ENCODE data around the gene SMYD5.

DNA sequence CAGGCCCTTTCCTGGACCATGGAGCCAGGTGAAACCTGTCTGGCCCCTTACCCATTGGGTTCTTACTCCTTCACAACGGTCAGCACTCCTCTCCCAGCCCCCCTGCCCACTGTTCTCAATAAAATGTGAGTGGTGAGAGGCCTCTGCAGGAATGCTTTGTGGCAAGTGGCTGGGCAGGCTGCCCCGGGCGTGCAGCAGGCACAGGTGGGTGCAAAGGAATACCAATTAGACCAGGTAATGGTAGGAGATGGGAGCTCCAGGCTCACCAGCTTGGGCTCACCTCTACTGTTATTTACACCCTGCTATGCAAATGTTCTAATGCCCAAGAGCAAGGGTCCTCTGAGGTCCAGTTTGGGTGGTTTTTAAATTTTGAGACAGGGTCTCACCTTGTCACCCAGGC lies 13.0 kb downstream of the SMYD5 start:
- no peak for TF ChIP-seq POLR2A (IDR thresholded peaks at IDR 0.05)
- TF ChIP-seq, protein P1, sequence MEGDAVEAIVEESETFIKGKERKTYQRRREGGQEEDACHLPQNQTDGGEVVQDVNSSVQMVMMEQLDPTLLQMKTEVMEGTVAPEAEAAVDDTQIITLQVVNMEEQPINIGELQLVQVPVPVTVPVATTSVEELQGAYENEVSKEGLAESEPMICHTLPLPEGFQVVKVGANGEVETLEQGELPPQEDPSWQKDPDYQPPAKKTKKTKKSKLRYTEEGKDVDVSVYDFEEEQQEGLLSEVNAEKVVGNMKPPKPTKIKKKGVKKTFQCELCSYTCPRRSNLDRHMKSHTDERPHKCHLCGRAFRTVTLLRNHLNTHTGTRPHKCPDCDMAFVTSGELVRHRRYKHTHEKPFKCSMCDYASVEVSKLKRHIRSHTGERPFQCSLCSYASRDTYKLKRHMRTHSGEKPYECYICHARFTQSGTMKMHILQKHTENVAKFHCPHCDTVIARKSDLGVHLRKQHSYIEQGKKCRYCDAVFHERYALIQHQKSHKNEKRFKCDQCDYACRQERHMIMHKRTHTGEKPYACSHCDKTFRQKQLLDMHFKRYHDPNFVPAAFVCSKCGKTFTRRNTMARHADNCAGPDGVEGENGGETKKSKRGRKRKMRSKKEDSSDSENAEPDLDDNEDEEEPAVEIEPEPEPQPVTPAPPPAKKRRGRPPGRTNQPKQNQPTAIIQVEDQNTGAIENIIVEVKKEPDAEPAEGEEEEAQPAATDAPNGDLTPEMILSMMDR (IDR thresholded peaks at IDR 0.05), result no peak

Measured in Peyer's patch (tissue), 4 donors.